GM19193 (cell line): ENCODE results near the gene DDX46.

Experiments
- POLR2A ChIP-seq: IDR thresholded peaks from 4 replicates; pipeline ENCODE4 v1.6.1; 2011; ENCODE audit not compliant: insufficient read depth, insufficient read length; ENCODE audit errors: extremely low read depth

Gene DDX46

DNA sequence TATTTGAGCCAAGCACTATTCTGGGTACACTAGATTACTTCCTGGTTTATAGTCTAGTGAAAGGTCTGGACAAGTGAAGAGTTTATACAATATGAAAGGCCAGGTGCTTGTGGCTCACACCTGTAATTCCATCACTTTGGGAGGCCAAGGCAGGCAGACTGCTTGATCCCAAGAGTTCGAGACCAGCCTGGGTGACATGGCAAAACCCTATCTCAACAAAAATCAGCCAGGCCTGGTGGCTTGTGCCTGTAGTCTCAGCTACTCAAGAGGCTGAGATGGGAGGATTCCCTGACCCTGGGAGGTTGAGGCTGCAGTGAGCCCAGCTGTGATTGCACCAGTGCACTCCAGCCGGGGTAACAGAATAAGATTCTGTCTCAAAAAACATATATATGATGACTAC, 106.1 kb downstream of the DDX46 start:
- no peak for TF ChIP-seq POLR2A

DNA sequence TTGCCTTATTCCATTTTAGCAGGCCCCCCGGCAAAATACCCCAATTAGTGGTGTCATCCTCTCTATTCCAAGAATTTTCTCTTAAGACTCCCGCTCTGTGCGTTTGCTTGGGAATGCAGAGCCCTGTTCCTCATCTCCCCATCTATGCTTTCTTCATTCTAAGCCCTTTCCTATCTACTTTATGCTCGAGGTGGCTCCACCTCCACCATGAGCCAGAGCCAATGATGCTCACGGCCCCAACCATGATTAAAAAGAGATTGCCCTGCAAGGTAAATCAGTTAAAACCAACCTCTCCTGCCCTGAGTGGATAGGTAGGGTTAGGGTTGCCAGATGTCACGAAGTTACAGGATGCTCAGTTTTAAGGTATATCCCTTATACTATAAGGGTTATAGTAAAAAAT, 114.9 kb downstream of the DDX46 start:
- TF ChIP-seq POLR2A, result no peak

DNA sequence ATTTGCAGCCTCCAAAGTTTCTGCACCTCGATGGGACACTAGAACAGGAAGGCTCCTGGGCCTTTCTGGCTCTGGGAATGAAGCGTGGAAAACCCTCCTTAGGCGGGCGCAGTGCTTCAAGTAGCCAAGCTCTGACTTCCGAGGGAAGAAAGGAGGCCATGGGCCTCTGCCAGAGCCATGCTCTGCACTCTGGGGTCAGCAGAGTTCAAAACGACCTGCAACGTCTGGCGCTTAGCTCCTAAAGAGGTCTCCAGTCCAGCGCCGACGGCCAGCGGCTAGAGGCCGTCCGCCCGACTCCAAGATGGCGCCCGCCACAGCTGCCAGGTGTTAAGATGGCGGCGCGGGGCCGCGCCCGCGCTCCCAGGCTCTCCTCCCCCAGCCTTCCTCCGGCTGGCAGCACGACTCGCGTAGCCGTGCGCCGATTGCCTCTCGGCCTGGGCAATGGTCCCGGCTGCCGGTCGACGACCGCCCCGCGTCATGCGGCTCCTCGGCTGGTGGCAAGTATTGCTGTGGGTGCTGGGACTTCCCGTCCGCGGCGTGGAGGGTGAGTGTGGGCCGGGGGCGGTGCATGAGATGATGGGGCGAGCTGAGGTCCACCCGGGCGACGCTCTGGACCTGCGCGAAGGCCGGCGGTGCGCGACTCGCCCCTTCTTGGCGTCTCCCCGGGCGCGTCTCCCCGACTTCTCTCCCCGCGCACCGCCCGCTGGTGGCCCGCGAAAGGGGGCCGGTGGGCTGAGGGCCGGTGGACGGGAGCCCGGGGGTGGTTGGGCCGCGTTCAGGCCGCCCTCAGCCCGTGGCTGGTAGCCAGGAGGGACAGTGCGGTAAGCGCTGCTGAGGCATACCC, 115.6 kb downstream of the DDX46 start, which contains the start of gene TXNDC15:
TSS of gene TXNDC15 (plus strand) at position 385 of the 844 bp plus-strand sequence. CDS start at position 442, 57 bp downstream.
- peak; percentile 94 for TF ChIP-seq POLR2A

DNA sequence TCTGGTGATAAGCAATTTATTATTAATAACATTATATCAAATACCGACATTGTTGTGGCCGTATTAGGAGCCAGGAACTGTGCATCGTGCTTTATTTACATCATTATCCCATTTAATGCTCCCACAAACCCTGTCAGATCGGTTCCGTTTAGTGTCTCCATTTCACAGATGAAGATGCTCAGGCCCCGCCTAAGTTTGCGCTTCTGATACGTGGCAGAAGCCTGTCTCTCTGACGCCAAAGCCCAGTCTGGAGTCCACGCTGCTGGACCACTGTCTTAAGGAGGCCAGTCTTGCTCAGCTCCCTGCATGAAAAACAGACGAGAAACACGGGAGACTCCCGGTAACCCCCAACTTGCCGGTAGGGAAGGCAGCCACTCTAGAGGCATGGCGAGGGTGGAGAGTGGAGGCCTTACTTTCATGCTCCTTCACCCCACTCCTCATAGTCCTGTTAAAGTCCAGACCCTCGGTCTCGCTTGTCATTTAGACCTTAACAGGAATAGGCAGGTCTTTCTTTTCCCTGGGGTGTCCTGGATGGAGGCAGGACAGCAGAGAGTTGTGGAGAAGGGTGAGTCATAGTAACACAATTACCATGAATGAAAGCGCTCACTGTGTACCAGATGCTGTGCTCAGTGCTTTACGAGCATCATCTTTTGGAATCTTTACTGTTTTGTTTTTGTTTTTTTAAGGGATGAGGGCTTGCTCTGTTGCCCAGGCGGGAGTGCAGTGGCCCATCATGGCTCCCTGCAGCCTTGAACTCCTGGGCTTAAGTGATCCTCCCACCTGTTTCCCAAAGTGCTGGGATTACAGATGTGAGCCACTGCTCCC, 116.5 kb downstream of the DDX46 start:
- TF ChIP-seq POLR2A, result no peak

DNA sequence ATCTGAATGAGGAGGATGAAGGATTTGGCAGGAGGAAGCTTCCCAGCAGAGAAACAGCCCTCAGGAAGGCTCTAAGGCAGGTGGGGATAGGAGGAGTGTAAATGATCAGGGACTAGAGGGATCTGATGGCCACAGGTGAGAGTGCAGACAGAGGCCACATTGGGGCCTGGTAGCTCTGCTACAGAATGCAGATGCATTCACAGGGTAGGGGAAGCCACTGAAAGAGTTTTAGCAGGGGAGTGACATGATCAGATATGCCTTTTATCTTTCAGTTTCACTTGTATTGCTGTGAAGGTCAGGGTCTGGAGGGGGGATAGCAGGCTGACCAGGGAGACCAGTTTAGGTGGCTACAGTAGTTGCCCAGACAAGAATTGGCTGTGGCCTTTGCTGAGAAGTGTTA, 118.6 kb downstream of the DDX46 start:
- no peak for TF ChIP-seq POLR2A

DNA sequence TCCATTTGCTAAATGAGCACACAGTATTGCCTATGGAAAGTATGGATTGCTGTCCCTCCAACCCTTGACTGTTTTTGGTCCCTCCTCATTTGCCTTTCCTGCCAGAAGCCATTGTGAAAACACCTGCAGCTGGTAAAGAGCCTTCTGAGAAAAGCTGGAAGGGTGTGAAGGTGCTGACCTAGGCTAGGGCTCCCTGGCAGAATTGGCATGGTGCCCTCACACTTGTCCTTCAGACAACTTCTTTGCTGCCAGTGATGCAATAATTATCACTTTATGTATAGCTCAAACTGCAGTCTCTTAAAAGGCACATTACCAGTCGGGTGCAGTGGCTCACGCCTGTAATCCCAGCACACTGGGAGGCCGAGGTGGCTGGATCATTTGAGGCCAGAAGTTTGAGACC, 119.8 kb downstream of the DDX46 start:
- TF ChIP-seq POLR2A, result no peak

DNA sequence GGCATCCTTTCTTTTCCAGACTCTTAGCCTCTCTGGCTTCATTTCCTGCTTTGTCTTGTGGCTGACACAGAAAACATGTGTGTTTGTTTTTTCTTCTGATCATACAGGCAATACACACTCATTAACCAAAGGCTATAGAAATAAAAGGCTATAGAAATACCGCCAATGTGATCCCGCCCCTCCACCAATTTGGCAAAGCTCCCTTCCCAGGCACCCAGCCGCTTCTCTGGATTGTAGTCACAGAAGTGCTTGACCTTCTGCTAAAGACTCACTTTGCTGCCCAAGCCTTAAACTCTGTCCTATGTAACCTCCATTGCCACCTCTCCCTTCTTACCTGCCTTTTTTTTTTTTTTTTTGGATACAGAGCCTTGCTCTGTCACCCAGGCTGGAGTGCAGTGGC, 120.9 kb downstream of the DDX46 start:
- no peak for TF ChIP-seq POLR2A
